GM21360 (cell line): Measurements from ENCODE around the gene TKT.
"Not testable (repeated sequence)": the region's sequence is repeated elsewhere in the genome, so short reads cannot be mapped to it uniquely, and the experiment has no call there.

Experiments used
- ATAC-seq: cut with Tn5 transposase; IDR thresholded peaks from one replicate; pipeline ENCODE4 v1.9.1; 2021; ENCODE audit warnings: mild to moderate bottlenecking, moderate library complexity; ENCODE audit not compliant: unreplicated experiment

TKT gene

GRCh38 chr3:53255775-53256703, at the start of gene TKT:
Gene TKT, minus strand, starts transcription at chr3:53256022. Its CDS starts 80 bp downstream, at chr3:53255942.
- peak; percentile 57 for ATAC-seq

GRCh38 chr3:53303957-53304356, 48.1 kb upstream of the TKT start:
- no peak for ATAC-seq

GRCh38 chr3:53303549-53303948, 47.7 kb upstream of the TKT start:
- ATAC-seq = no peak

GRCh38 chr3:53300826-53301225, 45.0 kb upstream of the TKT start:
- no peak for ATAC-seq

GRCh38 chr3:53299611-53300023, 43.8 kb upstream of the TKT start:
- not testable (repeated sequence) for ATAC-seq

- no peak for ATAC-seq
Observed at GRCh38 chr3:53295410-53295809, 39.6 kb upstream of the TKT start.

GRCh38 chr3:53293867-53294266, 38.0 kb upstream of the TKT start:
- ATAC-seq = no peak

GRCh38 chr3:53288214-53288613, 32.4 kb upstream of the TKT start:
- ATAC-seq = no peak

GRCh38 chr3:53287131-53287629, 31.4 kb upstream of the TKT start:
- no peak for ATAC-seq

GRCh38 chr3:53286727-53287126, 30.9 kb upstream of the TKT start:
- ATAC-seq = no peak

- no peak for ATAC-seq
Observed at GRCh38 chr3:53282581-53282980, 26.8 kb upstream of the TKT start.

- ATAC-seq = no peak
Observed at GRCh38 chr3:53278667-53279066, 22.8 kb upstream of the TKT start.

GRCh38 chr3:53274938-53275605, 19.2 kb upstream of the TKT start:
- ATAC-seq = no peak

- ATAC-seq = no peak
Observed at GRCh38 chr3:53273146-53273670, 17.4 kb upstream of the TKT start.

GRCh38 chr3:53269888-53270880, 14.4 kb upstream of the TKT start:
- ATAC-seq = peak; percentile 80

GRCh38 chr3:53269193-53269592, 13.4 kb upstream of the TKT start:
- ATAC-seq = not testable (repeated sequence)

GRCh38 chr3:53267766-53268165, 11.9 kb upstream of the TKT start:
- no peak for ATAC-seq

- no peak for ATAC-seq
Observed at GRCh38 chr3:53264718-53265117, 8.9 kb upstream of the TKT start.

GRCh38 chr3:53263907-53264306, 8.1 kb upstream of the TKT start:
- ATAC-seq = no peak

- ATAC-seq = no peak
Observed at GRCh38 chr3:53261712-53262111, 5.9 kb upstream of the TKT start.
